RWPE1 (cell line): Measurements from ENCODE around the gene DEPP1.

Experiments
- CTCF ChIA-PET: fragments of 350-600 bp; sonication (Branson Sonifier 250); formaldehyde crosslinking; extraction: SDS; loops from one replicate; lab custom pipeline; 2021; lab: Yijun Ruan, JAX
- POLR2A ChIA-PET: fragments of 400-600 bp; formaldehyde crosslinking; extraction: SDS; loops from one replicate; lab custom pipeline; 2020; ENCODE audit warnings: antibody characterized with exemption; ENCODE audit not compliant: low non-redundant PET; lab: Yijun Ruan, JAX
- DNase-seq: peaks from one replicate; pipeline ENCODE4 v3.0.0; 2012; ENCODE audit warnings: low spot score
- H3K27ac ChIP-seq: fragments of 450-650 bp; 2 replicates; pipeline ENCODE4 v1.5.1; 2017
- TF ChIP-seq, protein P1 (sequence below): fragments of 450-650 bp; conservative IDR thresholded peaks from 2 replicates; pipeline ENCODE4 v1.5.1; 2017; ENCODE audit warnings: low read depth, mild to moderate bottlenecking

The DEPP1 gene

DNA sequence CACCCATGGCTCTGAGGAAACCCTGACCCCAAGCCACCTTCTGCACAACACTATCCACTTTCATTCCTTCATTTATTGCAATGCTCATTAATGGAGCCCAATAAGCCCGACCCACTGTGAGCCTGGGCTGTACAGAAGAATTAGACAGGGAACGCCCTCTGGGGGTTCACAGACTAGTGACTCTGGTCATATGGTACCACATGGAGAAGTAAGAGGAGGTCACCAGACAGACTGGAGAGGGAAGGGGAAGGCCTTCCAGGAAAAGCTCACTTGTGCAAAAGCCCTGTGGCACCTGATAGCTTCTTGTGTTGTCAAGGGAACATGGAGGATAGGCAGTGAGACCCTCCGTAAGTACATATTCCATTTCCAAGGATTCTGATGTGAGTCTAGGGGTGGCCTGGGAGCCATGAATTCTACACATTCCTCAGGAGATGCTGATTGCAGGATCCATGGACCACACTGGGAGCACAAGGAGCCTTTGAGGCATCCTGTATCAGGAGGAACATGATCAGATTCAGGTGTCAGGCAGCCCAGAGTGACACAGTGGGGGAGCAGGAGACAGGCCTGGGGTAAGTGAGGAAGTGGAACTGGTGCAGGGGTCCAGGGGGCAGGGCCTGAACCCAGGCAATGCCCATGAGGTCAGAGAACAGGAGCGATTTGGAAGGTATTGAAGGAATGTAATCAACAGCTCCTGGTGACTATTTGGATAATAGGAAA is 47.5 kb downstream of the DEPP1 start:
- CTCF ChIA-PET, result interaction anchor here (0.5 kb wide), 1 partner anchor 226 kb away, joined by 5 read pairs; no protein-coding TSS in a partner anchor
- TF ChIP-seq, protein P1, sequence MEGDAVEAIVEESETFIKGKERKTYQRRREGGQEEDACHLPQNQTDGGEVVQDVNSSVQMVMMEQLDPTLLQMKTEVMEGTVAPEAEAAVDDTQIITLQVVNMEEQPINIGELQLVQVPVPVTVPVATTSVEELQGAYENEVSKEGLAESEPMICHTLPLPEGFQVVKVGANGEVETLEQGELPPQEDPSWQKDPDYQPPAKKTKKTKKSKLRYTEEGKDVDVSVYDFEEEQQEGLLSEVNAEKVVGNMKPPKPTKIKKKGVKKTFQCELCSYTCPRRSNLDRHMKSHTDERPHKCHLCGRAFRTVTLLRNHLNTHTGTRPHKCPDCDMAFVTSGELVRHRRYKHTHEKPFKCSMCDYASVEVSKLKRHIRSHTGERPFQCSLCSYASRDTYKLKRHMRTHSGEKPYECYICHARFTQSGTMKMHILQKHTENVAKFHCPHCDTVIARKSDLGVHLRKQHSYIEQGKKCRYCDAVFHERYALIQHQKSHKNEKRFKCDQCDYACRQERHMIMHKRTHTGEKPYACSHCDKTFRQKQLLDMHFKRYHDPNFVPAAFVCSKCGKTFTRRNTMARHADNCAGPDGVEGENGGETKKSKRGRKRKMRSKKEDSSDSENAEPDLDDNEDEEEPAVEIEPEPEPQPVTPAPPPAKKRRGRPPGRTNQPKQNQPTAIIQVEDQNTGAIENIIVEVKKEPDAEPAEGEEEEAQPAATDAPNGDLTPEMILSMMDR, result no peak
- no peak for DNase-seq
- no peak overlapping the region for H3K27ac ChIP-seq
- POLR2A ChIA-PET, result no interaction called here

DNA sequence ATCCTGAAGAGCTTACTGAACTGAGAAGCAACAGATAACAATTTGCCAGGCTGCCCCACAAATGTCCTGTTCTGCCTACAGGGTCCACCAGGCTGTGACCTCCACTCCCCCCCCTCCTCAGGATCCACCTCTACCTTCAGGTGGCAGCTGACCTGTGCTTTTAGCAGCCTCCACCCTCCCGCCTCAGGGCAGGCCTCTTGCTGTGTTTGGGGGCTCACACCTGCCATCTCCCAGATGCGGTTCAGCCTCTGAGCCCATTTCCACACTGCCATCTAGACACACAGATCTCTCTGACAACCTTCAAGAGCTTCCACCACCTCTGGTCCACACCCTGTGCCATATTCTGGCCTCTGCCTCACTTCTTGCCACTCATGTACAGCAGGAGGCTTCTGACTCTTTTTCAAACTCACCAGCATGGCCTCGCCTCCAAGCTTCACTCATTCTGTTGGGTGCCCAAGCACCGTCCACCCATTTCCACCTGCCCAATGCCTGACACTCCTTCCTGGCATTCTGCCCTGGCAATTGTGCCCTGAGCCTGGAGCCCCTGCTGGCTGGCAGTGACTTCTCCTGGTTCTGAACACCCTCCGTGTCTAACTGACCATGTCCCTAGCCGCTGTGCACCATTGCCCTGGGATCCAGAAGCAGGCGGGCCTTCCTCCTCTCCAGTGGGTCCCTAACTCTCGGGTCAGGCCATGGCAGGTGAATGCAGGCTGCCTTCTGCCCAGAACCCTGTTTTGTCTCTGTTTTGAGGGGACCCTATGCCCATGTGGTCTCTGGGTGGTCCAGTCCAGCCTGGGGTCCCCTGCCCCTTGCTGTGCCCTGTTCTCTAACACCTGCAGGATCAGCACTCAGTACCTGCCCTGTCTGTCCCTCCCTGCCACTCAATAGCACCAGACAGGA is 49.0 kb downstream of the DEPP1 start:
- TF ChIP-seq, protein P1, result no peak
- DNase-seq, result no peak
- ChIA-PET POLR2A (no interaction called here), CTCF (no interaction called here)
- H3K27ac ChIP-seq, result no peak overlapping the region

DNA sequence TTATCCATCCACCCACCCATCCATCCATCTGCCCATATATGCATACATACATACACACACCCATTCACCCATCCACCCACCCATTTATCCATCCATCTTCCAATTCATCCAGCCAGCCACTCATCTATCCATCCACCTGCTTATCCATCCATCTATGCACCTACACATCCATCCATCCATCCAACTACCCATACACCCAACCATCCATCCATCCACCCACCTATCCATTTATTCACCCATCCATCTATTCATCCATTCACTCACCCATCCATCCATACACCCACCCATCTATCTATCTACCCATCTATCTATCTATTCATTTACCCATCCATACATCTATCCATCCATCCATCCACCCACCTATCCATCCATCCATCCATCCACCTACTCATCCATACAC is 50.1 kb downstream of the DEPP1 start:
- no peak for DNase-seq
- ChIA-PET CTCF (interaction anchor here (0.6 kb wide), 1 partner anchor 623 kb away, joined by 5 read pairs; no protein-coding TSS in a partner anchor), POLR2A (no interaction called here)
- no peak overlapping the region for H3K27ac ChIP-seq
- TF ChIP-seq, protein P1, result no peak

DNA sequence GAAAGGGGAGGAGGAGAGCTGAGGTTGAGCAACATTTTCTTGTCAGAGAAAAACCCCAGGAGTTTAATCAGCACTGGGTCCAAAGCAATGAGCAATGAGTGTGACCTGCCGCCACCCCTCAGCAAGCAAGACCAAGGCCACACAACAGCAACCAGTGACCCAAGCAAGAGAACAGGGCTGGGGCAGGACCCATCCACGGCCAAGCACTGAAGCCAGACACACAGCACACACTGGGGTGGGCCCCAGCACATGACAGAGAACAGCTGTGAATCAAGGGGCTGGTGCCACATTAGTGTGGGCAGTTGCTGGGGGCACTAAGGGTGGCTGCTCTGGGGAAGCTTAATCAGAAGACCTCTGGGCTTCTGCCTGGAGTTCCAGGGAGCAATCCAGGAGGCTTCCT is 51.3 kb downstream of the DEPP1 start:
- ChIA-PET CTCF (interaction anchor here (0.7 kb wide), 1 partner anchor 50 kb away, joined by 3 read pairs; no protein-coding TSS in a partner anchor), POLR2A (no interaction called here)
- no peak overlapping the region for H3K27ac ChIP-seq
- TF ChIP-seq, protein P1, result no peak
- DNase-seq, result no peak

DNA sequence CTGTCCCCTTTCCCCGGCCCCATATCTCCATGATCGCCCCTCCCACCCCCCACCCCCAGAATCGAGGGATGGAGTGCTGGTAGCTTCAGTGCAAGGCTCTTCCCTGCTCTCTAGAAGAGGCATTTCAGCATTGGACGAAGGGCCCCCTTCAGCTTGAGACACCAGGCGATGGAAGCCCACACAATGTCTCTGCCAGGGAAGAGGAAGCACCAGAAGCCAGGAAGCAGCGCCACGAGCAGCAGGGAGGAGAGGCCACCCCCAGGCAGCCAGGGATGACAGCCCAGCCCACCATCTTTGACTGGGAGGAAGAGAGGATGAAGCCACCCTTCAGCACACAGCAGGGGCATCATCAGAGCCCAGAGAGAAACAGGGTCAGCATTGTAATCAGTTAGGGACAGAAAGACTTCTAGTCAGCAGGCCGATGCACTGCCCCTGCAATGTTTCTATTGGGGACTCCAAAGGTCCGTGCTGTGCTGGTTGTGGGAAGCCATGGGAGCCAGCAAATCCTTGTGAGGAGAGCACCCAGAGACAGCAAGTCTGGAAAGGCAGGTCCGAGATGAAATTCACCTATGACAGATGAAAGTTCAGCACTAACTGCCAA is 51.8 kb downstream of the DEPP1 start:
- H3K27ac ChIP-seq, result no peak overlapping the region
- CTCF ChIA-PET, result interaction anchor here (0.7 kb wide), 1 partner anchor 51 kb away, joined by 3 read pairs; no protein-coding TSS in a partner anchor
- POLR2A ChIA-PET, result no interaction called here
- TF ChIP-seq, protein P1, result no peak
- DNase-seq, result no peak
